Mesenchymal stem cell (in vitro differentiated cells and primary cell): ENCODE measurements around the gene ODF2.
"Not testable (repeated sequence)": the region's sequence is repeated elsewhere in the genome, so short reads cannot be mapped to it uniquely, and the experiment has no call there.

ENCODE experiments used
- DNase-seq: peaks from one replicate; pipeline ENCODE4 v3.0.0-alpha.2; 2013
- H2AFZ ChIP-seq: one replicate; pipeline ENCODE4 v1.6.1; 2013; ENCODE audit warnings: low read depth, mild to moderate bottlenecking, control low read depth, inconsistent platforms, low read length, moderate library complexity
- H2AK5ac ChIP-seq: 2 replicates; pipeline ENCODE4 v1.6.1; 2013; ENCODE audit warnings: low read length, moderate library complexity, mild to moderate bottlenecking, inconsistent platforms; ENCODE audit not compliant: severe bottlenecking
- H2BK120ac ChIP-seq: one replicate; pipeline ENCODE4 v1.6.1; 2013; ENCODE audit warnings: low read depth, mild to moderate bottlenecking, inconsistent platforms, low read length, moderate library complexity
- H2BK12ac ChIP-seq, 2 experiments: one replicate each; pipeline ENCODE4 v1.6.1; 2013; ENCODE audit warnings: inconsistent platforms in 2 of 2, low read length in 2 of 2, mild to moderate bottlenecking in 2 of 2, moderate library complexity in 2 of 2, control low read depth in 1 of 2
- H2BK15ac ChIP-seq: one replicate; pipeline ENCODE4 v1.6.1; 2013; ENCODE audit warnings: mild to moderate bottlenecking, low read depth, inconsistent platforms; ENCODE audit not compliant: poor library complexity, severe bottlenecking
- H2BK5ac ChIP-seq: 2 replicates; pipeline ENCODE4 v1.6.1; 2013; ENCODE audit warnings: low read depth, mild to moderate bottlenecking, low read length, control low read depth, inconsistent platforms; ENCODE audit not compliant: poor library complexity, severe bottlenecking
- H3K14ac ChIP-seq, 2 experiments: one replicate each; pipeline ENCODE4 v1.6.1; 2013; ENCODE audit warnings: inconsistent platforms in 2 of 2, low read length in 2 of 2, control low read depth in 1 of 2, mild to moderate bottlenecking in 1 of 2, moderate library complexity in 1 of 2
- H3K18ac ChIP-seq, 2 experiments: one replicate each; pipeline ENCODE4 v1.6.1; 2013; ENCODE audit warnings: inconsistent platforms in 2 of 2, low read length in 2 of 2, control low read depth in 1 of 2, low read depth in 1 of 2, mild to moderate bottlenecking in 1 of 2
- H3K23ac ChIP-seq, 2 experiments: one replicate each; pipeline ENCODE4 v1.6.1; 2013; ENCODE audit warnings: inconsistent platforms in 2 of 2, low read length in 2 of 2, mild to moderate bottlenecking in 2 of 2, moderate library complexity in 2 of 2, control low read depth in 1 of 2
- H3K27ac ChIP-seq: 2 replicates; pipeline ENCODE4 v1.5.1; 2013; ENCODE audit warnings: mild to moderate bottlenecking, moderate library complexity, low read length, control low read depth, inconsistent platforms; ENCODE audit not compliant: poor library complexity, severe bottlenecking
- H3K27me3 ChIP-seq, 2 experiments: 2 replicates each; pipeline versions ENCODE4 v1.6.1 to v1.7.0; 2013; ENCODE audit warnings: low read length in 2 of 2, mild to moderate bottlenecking in 2 of 2, moderate library complexity in 2 of 2, control low read depth in 1 of 2, inconsistent platforms in 1 of 2; ENCODE audit not compliant: control insufficient read depth in 1 of 2, insufficient read depth in 1 of 2
- H3K36me3 ChIP-seq, 2 experiments: 2 replicates each; pipeline versions ENCODE4 v1.6.1 to v1.7.0; 2013; ENCODE audit warnings: low read length in 2 of 2, control low read depth in 1 of 2, inconsistent platforms in 1 of 2, low read depth in 1 of 2, mild to moderate bottlenecking in 1 of 2; ENCODE audit not compliant: insufficient read depth in 2 of 2, control insufficient read depth in 1 of 2
- H3K4ac ChIP-seq, 2 experiments: one replicate each; pipeline ENCODE4 v1.6.1; 2013; ENCODE audit warnings: inconsistent platforms in 2 of 2, low read length in 2 of 2, mild to moderate bottlenecking in 2 of 2, moderate library complexity in 2 of 2, control low read depth in 1 of 2, low read depth in 1 of 2
- H3K4me1 ChIP-seq: 2 replicates; pipeline ENCODE4 v1.6.1; 2013; ENCODE audit warnings: low read depth, low read length, control low read depth; ENCODE audit not compliant: control insufficient read depth, insufficient read depth
- H3K4me2 ChIP-seq: 2 replicates; pipeline ENCODE4 v1.6.1; 2013; ENCODE audit warnings: low read length, mild to moderate bottlenecking, inconsistent platforms; ENCODE audit not compliant: poor library complexity, severe bottlenecking
- H3K4me3 ChIP-seq, 2 experiments: 2 replicates each; pipeline versions ENCODE4 v1.5.1 to v1.7.0; 2013; ENCODE audit warnings: low read length in 2 of 2, mild to moderate bottlenecking in 2 of 2, control low read depth in 1 of 2, low read depth in 1 of 2; ENCODE audit not compliant: insufficient read depth in 1 of 2
- H3K79me1 ChIP-seq: replicated peaks from 2 replicates; pipeline ENCODE4 v1.6.1; 2013; ENCODE audit warnings: mild to moderate bottlenecking, control low read depth, low read length, inconsistent platforms; ENCODE audit not compliant: poor library complexity, severe bottlenecking
- H3K9ac ChIP-seq: 2 replicates; pipeline ENCODE4 v1.7.0; 2013; ENCODE audit warnings: mild to moderate bottlenecking, low read length, moderate library complexity
- H3K9me3 ChIP-seq: 2 replicates; pipeline ENCODE4 v1.7.0; 2013; ENCODE audit warnings: mild to moderate bottlenecking, low read length; ENCODE audit not compliant: control insufficient read depth
- H4K8ac ChIP-seq: one replicate; pipeline ENCODE4 v1.6.1; 2013; ENCODE audit warnings: inconsistent platforms, mild to moderate bottlenecking, low read length, moderate library complexity
- H4K91ac ChIP-seq: one replicate; pipeline ENCODE4 v1.6.1; 2013; ENCODE audit warnings: mild to moderate bottlenecking, low read length, inconsistent platforms
- WGBS: methylation state at CpG from one replicate; pipeline ENCODE4 v1.1.7; 2013; ENCODE audit warnings: mixed read lengths; 5-methylcytosine and 5-hydroxymethylcytosine counted together

Gene ODF2

GRCh38 chr9:128409978-128410377, 45.8 kb upstream of the ODF2 start:
- Histone ChIP-seq H3K23ac (no peak overlapping the region), H2BK15ac (no peak overlapping the region), H2BK5ac (no peak overlapping the region), H3K9ac (no peak overlapping the region), H4K91ac (no peak overlapping the region), H3K4me1 (peaks cover 22% of the 10 kb centered on the region), H3K79me1 (no peaks in the 10 kb centered on the region), H2AFZ (no peak overlapping the region), H3K14ac (no peak overlapping the region), H3K9me3 (no peaks in the 10 kb centered on the region), H3K18ac (no peak overlapping the region), H2BK120ac (no peak overlapping the region), H4K8ac (no peak overlapping the region), H2BK12ac (no peak overlapping the region), H3K4me3 (no peak overlapping the region), H3K27me3 (peaks cover 36% of the 10 kb centered on the region in 2 experiments), H3K36me3 (no peaks in the 10 kb centered on the region), H3K27ac (no peak overlapping the region), H2AK5ac (no peak overlapping the region), H3K4me2 (no peak overlapping the region), H3K4ac (no peak overlapping the region)
- 39% methylated on average over 6 of the region's 6 CpGs for WGBS
- peak; percentile 49 for DNase-seq

GRCh38 chr9:128411364-128412119, 44.3 kb upstream of the ODF2 start:
- no peak for DNase-seq
- no peak overlapping the region for H2AK5ac ChIP-seq
- H3K36me3 ChIP-seq, result no peaks in the 10 kb centered on the region
- H4K91ac ChIP-seq, result no peak overlapping the region
- no peak overlapping the region for H2AFZ ChIP-seq
- no peaks in the 10 kb centered on the region for H3K9me3 ChIP-seq
- no peak overlapping the region for H3K4me3 ChIP-seq
- no peak overlapping the region for H3K9ac ChIP-seq
- H3K4me1 ChIP-seq, result peaks cover 12% of the 10 kb centered on the region
- 61% methylated on average over 11 of the region's 11 CpGs for whole genome bisulfite sequencing
- no peak overlapping the region for H3K4ac ChIP-seq
- no peak overlapping the region for H2BK15ac ChIP-seq
- no peaks in the 10 kb centered on the region for H3K79me1 ChIP-seq
- no peak overlapping the region for H2BK5ac ChIP-seq
- no peak overlapping the region for H4K8ac ChIP-seq
- peaks cover 47 to 49% of the 10 kb centered on the region in 2 experiments for H3K27me3 ChIP-seq
- H3K18ac ChIP-seq, result no peak overlapping the region
- no peak overlapping the region for H3K4me2 ChIP-seq
- H2BK120ac ChIP-seq, result no peak overlapping the region
- H3K27ac ChIP-seq, result no peak overlapping the region
- H3K14ac ChIP-seq, result no peak overlapping the region
- H3K23ac ChIP-seq, result no peak overlapping the region
- no peak overlapping the region for H2BK12ac ChIP-seq

- H3K27ac ChIP-seq, result no peak overlapping the region
- no peak overlapping the region for H3K4me3 ChIP-seq
- 24% methylated on average over 13 of the region's 13 CpGs for WGBS
- no peak overlapping the region for H3K23ac ChIP-seq
- no peak overlapping the region for H3K4ac ChIP-seq
- no peak overlapping the region for H2BK12ac ChIP-seq
- H3K9ac ChIP-seq, result no peak overlapping the region
- no peaks in the 10 kb centered on the region for H3K9me3 ChIP-seq
- H2BK120ac ChIP-seq, result no peak overlapping the region
- H4K8ac ChIP-seq, result no peak overlapping the region
- H3K79me1 ChIP-seq, result no peaks in the 10 kb centered on the region
- H2BK5ac ChIP-seq, result no peak overlapping the region
- H3K4me2 ChIP-seq, result no peak overlapping the region
- no peak overlapping the region for H2AFZ ChIP-seq
- H3K36me3 ChIP-seq, result no peaks in the 10 kb centered on the region
- peak; percentile 35 for DNase-seq
- no peak overlapping the region for H2BK15ac ChIP-seq
- no peak overlapping the region for H4K91ac ChIP-seq
- no peak overlapping the region for H3K18ac ChIP-seq
- H3K27me3 ChIP-seq, result peaks cover 49 to 56% of the 10 kb centered on the region in 2 experiments
- no peak overlapping the region for H2AK5ac ChIP-seq
- H3K4me1 ChIP-seq, result peaks cover 5% of the 10 kb centered on the region
- no peak overlapping the region for H3K14ac ChIP-seq
Observed at GRCh38 chr9:128412120-128412790, 43.6 kb upstream of the ODF2 start.

- not testable (repeated sequence) for H2BK120ac ChIP-seq, H2AK5ac ChIP-seq, H3K4ac ChIP-seq, H2BK5ac ChIP-seq, H2BK15ac ChIP-seq, H4K91ac ChIP-seq, H3K4me3 ChIP-seq, DNase-seq, H3K27ac ChIP-seq, H3K9ac ChIP-seq, H3K4me2 ChIP-seq, H2BK12ac ChIP-seq, H3K79me1 ChIP-seq, H3K18ac ChIP-seq, H3K9me3 ChIP-seq, H3K36me3 ChIP-seq, H3K14ac ChIP-seq, H4K8ac ChIP-seq, H2AFZ ChIP-seq, H3K4me1 ChIP-seq, H3K23ac ChIP-seq
- H3K27me3 ChIP-seq, result peaks cover 42 to 62% of the 10 kb centered on the region in 2 experiments
- 97% methylated on average over 13 of the region's 13 CpGs for WGBS
Observed at GRCh38 chr9:128413728-128414127, 42.1 kb upstream of the ODF2 start.
